MM.1S (cell line): ENCODE results near the gene GFRA1.

Experiments used
- DNase-seq: peaks from one replicate; pipeline ENCODE4 v3.0.0-alpha.2; 2015
- H2AFZ ChIP-seq: fragments of 300-600 bp; sonication (generic); 2 replicates; pipeline ENCODE4 v1.6.0; 2016; ENCODE audit warnings: antibody characterized with exemption, low read length
- H3F3A ChIP-seq: fragments of 300-600 bp; sonication (generic); 2 replicates; pipeline ENCODE4 v1.6.1; 2016; ENCODE audit warnings: mild to moderate bottlenecking, antibody characterized with exemption, low read length, moderate library complexity, mixed read lengths; ENCODE audit not compliant: insufficient read depth
- H3K27ac ChIP-seq: fragments of 300-600 bp; sonication (generic); 2 replicates; pipeline ENCODE4 v1.5.1; 2016; ENCODE audit warnings: mild to moderate bottlenecking, low read length
- H3K27me3 ChIP-seq: fragments of 300-600 bp; sonication (generic); replicated peaks from 2 replicates; pipeline ENCODE4 v1.6.0; 2016; ENCODE audit warnings: low read length; ENCODE audit not compliant: insufficient read depth
- H3K36me3 ChIP-seq: fragments of 300-600 bp; sonication (generic); replicated peaks from 2 replicates; pipeline ENCODE4 v1.6.1; 2016; ENCODE audit warnings: mild to moderate bottlenecking, low read length, mixed read lengths; ENCODE audit not compliant: insufficient read depth
- H3K4me1 ChIP-seq: fragments of 300-600 bp; sonication (generic); 2 replicates; pipeline ENCODE4 v1.6.1; 2016; ENCODE audit warnings: low read length, mixed read lengths
- H3K4me2 ChIP-seq: fragments of 300-600 bp; sonication (generic); 2 replicates; pipeline ENCODE4 v1.6.0; 2016; ENCODE audit warnings: low read depth, low read length
- H3K4me3 ChIP-seq: fragments of 300-600 bp; sonication (generic); 2 replicates; pipeline ENCODE4 v1.5.1; 2016; ENCODE audit warnings: low read length, mixed read lengths
- H3K79me2 ChIP-seq: fragments of 300-600 bp; sonication (generic); 2 replicates; pipeline ENCODE4 v1.6.1; 2016; ENCODE audit warnings: mixed run types, low read length, mixed read lengths
- H3K9ac ChIP-seq: fragments of 300-600 bp; sonication (generic); 2 replicates; pipeline ENCODE4 v1.6.1; 2016; ENCODE audit warnings: low read length, mixed read lengths
- H3K9me2 ChIP-seq: fragments of 300-600 bp; sonication (generic); replicated peaks from 2 replicates; pipeline ENCODE4 v1.6.1; 2016; ENCODE audit warnings: mild to moderate bottlenecking, low read length, mixed read lengths; ENCODE audit not compliant: insufficient read depth
- H3K9me3 ChIP-seq: fragments of 300-600 bp; sonication (generic); replicated peaks from 2 replicates; pipeline ENCODE4 v1.6.1; 2016; ENCODE audit warnings: mild to moderate bottlenecking, low read length, mixed read lengths; ENCODE audit not compliant: insufficient read depth
- H4K20me1 ChIP-seq: fragments of 300-600 bp; sonication (generic); 2 replicates; pipeline ENCODE4 v1.6.1; 2016; ENCODE audit warnings: mild to moderate bottlenecking, low read length, moderate library complexity, mixed read lengths; ENCODE audit not compliant: insufficient read depth
- CTCF ChIP-seq: fragments of 300-600 bp; sonication (generic); IDR thresholded peaks from 2 replicates; pipeline ENCODE4 v1.5.1; 2016; ENCODE audit warnings: antibody characterized with exemption, low read length, mixed read lengths
- EZH2 ChIP-seq: fragments of 300-600 bp; sonication (generic); optimal IDR thresholded peaks from 2 replicates; pipeline ENCODE3; 2017; ENCODE audit warnings: low read depth, mild to moderate bottlenecking, antibody characterized with exemption, low read length, mixed read lengths
- EZH2phosphoT487 ChIP-seq: fragments of 300-600 bp; sonication (generic); IDR thresholded peaks from 2 replicates; pipeline ENCODE4 v1.6.1; 2018; ENCODE audit warnings: antibody characterized with exemption, low read length

Gene GFRA1

DNA sequence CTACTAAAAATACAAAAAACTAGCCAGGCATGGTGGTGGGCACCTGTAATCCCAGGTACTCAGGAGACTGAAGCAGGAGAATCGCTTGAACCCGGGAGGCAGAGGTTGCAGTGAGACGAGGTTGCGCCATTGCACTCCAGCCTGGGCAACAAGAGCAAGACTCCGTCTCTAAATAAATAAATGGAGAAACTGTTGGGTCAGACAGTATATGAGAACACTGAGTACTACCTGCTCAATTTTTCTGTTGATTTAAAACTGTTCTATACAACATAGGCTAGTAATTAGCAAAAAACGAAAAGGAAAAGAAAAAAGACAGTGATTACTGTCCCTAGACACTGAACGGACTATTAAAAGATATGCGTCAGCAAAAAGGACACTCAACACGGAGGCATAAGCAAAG lies 26.7 kb downstream of the GFRA1 start:
- H3K79me2 ChIP-seq = no peaks in the 10 kb centered on the region
- no peak overlapping the region for H3K4me2 ChIP-seq
- no peaks in the 10 kb centered on the region for H3K27me3 ChIP-seq

GRCh38 chr10:116245156-116245555 lies 27.9 kb downstream of the GFRA1 start:
- Histone ChIP-seq H4K20me1 (no peaks in the 10 kb centered on the region), H3K27me3 (no peaks in the 10 kb centered on the region), H3K4me2 (no peak overlapping the region), H2AFZ (no peak overlapping the region), H3K4me3 (no peak overlapping the region), H3K36me3 (no peaks in the 10 kb centered on the region), H3K27ac (no peak overlapping the region), H3K9ac (no peak overlapping the region), H3K9me2 (no peaks in the 10 kb centered on the region), H3K4me1 (no peaks in the 10 kb centered on the region), H3K79me2 (no peaks in the 10 kb centered on the region), H3K9me3 (no peaks in the 10 kb centered on the region), H3F3A (no peaks in the 10 kb centered on the region)
- no peak for DNase-seq
- TF ChIP-seq EZH2 (no peak), CTCF (no peak), EZH2phosphoT487 (no peak)

More for the DNA sequence above, 26.7 kb downstream of the GFRA1 start:
- Histone ChIP-seq H3K36me3 (no peaks in the 10 kb centered on the region), H3F3A (no peaks in the 10 kb centered on the region), H4K20me1 (no peaks in the 10 kb centered on the region), H3K27ac (no peak overlapping the region), H2AFZ (no peak overlapping the region), H3K9ac (no peak overlapping the region), H3K9me3 (no peaks in the 10 kb centered on the region), H3K4me1 (no peaks in the 10 kb centered on the region), H3K4me3 (no peak overlapping the region), H3K9me2 (no peaks in the 10 kb centered on the region)
- DNase-seq = no peak
- TF ChIP-seq CTCF = no peak
- TF ChIP-seq EZH2phosphoT487 = no peak
- TF ChIP-seq EZH2 = no peak

GRCh38 chr10:116241642-116242410 lies 31.2 kb downstream of the GFRA1 start:
- Histone ChIP-seq H3K27me3 (no peaks in the 10 kb centered on the region), H3K9me3 (no peaks in the 10 kb centered on the region), H3K4me1 (no peaks in the 10 kb centered on the region), H3K9ac (no peak overlapping the region), H3K9me2 (no peaks in the 10 kb centered on the region), H3K79me2 (no peaks in the 10 kb centered on the region), H3K4me3 (no peak overlapping the region), H4K20me1 (no peaks in the 10 kb centered on the region), H3K4me2 (no peak overlapping the region), H2AFZ (no peak overlapping the region), H3K36me3 (no peaks in the 10 kb centered on the region), H3F3A (no peaks in the 10 kb centered on the region), H3K27ac (no peak overlapping the region)
- DNase-seq = no peak
- no peak for TF ChIP-seq EZH2
- no peak for TF ChIP-seq EZH2phosphoT487
- TF ChIP-seq CTCF = no peak
